HepG2 (cell line): ENCODE data around the gene HOXA5.

Experiments used
- ATF3 ChIP-seq: sonication (generic); formaldehyde crosslinking; IDR thresholded peaks from 2 replicates; pipeline ENCODE4 v1.4.0; 2020; ENCODE audit warnings: missing genetic modification reagents
- FOXJ3 ChIP-seq: sonication (generic); formaldehyde crosslinking; IDR thresholded peaks from 2 replicates; pipeline ENCODE4 v1.4.0; 2020; ENCODE audit warnings: missing genetic modification reagents, mild to moderate bottlenecking, borderline replicate concordance
- NFE2 ChIP-seq: sonication (generic); formaldehyde crosslinking; IDR thresholded peaks from 2 replicates; pipeline ENCODE4 v1.4.0; 2020; ENCODE audit warnings: missing genetic modification reagents
- REST ChIP-seq, 2 experiments: IDR thresholded peaks; 2 replicates each; pipeline ENCODE4 v1.6.1; 2011 to 2012; ENCODE audit warnings: low read length in 2 of 2, borderline replicate concordance in 1 of 2, low read depth in 1 of 2, mild to moderate bottlenecking in 1 of 2, moderate library complexity in 1 of 2
- SMARCE1 ChIP-seq: fragments of 450-650 bp; IDR thresholded peaks from 2 replicates; pipeline ENCODE4 v1.6.1; 2017; ENCODE audit warnings: borderline replicate concordance
- SMC3 ChIP-seq: IDR thresholded peaks from 2 replicates; pipeline ENCODE4 v1.6.1; 2011; ENCODE audit warnings: low read length, improper control_type of control experiment
- ZFP1 ChIP-seq: IDR thresholded peaks from 2 replicates; pipeline ENCODE4 v1.6.1; 2016

GRCh38 chr7:27092819-27093110, 50.7 kb downstream of the HOXA5 start:
- TF ChIP-seq SMC3 (no peak), SMARCE1 (no peak), FOXJ3 (CRISPR knock-in tag) (no peak), NFE2 (CRISPR knock-in tag) (no peak), REST (IDR thresholded peaks at IDR 0.05; ENCODE audit: borderline replicate concordance in 1 of 2, low read depth in 1 of 2, low read length in 2 of 2) (no peak), ATF3 (CRISPR knock-in tag) (no peak), ZFP1 (CRISPR knock-in tag) (no peak)
